Mucosa of rectum (tissue), 2 donors: ENCODE results near the gene PDSS1.

Source experiments
- H3K27ac ChIP-seq, 2 donors: one replicate each; pipeline ENCODE4 v1.7.0; 2013; ENCODE audit warnings: inconsistent platforms in 2 of 2, low read depth in 2 of 2, low read length in 2 of 2
- H3K27me3 ChIP-seq, 2 donors: one replicate each; pipeline ENCODE4 v1.7.0; 2013; ENCODE audit warnings: low read length in 2 of 2; ENCODE audit not compliant: control insufficient read depth in 2 of 2, insufficient read depth in 2 of 2
- H3K36me3 ChIP-seq, 2 donors: one replicate each; pipeline ENCODE4 v1.7.0; 2013; ENCODE audit warnings: low read length in 2 of 2; ENCODE audit not compliant: control insufficient read depth in 2 of 2, insufficient read depth in 2 of 2
- H3K4me1 ChIP-seq, 2 donors: one replicate each; pipeline ENCODE4 v1.7.0; 2013; ENCODE audit warnings: low read length in 2 of 2, mild to moderate bottlenecking in 1 of 2; ENCODE audit not compliant: control insufficient read depth in 2 of 2, insufficient read depth in 2 of 2
- H3K4me3 ChIP-seq, 2 donors: one replicate each; pipeline ENCODE4 v1.7.0; 2013; ENCODE audit warnings: low read length in 2 of 2
- H3K9ac ChIP-seq, 2 donors: one replicate each; pipeline ENCODE4 v1.7.0; 2013; ENCODE audit warnings: low read length in 2 of 2, low read depth in 1 of 2, mild to moderate bottlenecking in 1 of 2
- H3K9me3 ChIP-seq, 2 donors: one replicate each; pipeline ENCODE4 v1.7.0; 2013; ENCODE audit warnings: low read length in 2 of 2; ENCODE audit not compliant: control insufficient read depth in 2 of 2
- donor health status: healthy.
- donor health status: Normal muscosa, but diverticular disease.

Gene PDSS1

GRCh38 chr10:26717476-26717875 lies 20.0 kb downstream of the PDSS1 start:
- Histone ChIP-seq H3K9me3 (no peaks in the 10 kb centered on the region), H3K27me3 (no peaks in the 10 kb centered on the region), H3K9ac (no peak overlapping the region), H3K27ac (no peak overlapping the region), H3K4me1 (peaks cover 8 to 31% of the 10 kb centered on the region in 2 donors), H3K36me3 (peaks cover 6 to 24% of the 10 kb centered on the region in 2 donors), H3K4me3 (no peak overlapping the region)

- Histone ChIP-seq H3K4me3 (no peak overlapping the region), H3K27ac (no peak overlapping the region), H3K4me1 (no peaks in the 10 kb centered on the region), H3K36me3 (peaks cover 25 to 49% of the 10 kb centered on the region in 2 donors), H3K9me3 (no peaks in the 10 kb centered on the region), H3K9ac (no peak overlapping the region), H3K27me3 (no peaks in the 10 kb centered on the region)
Observed at GRCh38 chr10:26721561-26721960, 24.1 kb downstream of the PDSS1 start.

DNA sequence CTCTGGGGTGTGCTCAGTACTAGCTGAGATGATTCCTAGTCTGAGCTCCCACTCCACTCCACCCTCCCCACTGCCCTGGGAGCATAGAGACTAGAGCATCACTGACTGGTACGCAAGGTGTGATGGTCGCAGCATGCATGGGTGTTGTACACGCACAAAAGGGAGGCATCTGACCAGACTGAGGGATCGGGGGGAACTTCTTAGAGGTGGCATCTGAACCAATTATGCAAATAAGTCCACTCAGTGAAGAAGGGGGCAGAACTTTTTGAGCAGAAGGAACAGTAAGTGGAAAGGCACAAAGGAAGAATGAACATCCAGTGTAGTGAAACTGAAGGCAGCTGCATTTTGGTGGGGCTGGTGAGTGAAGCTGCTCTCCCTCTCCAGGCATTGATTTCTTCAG lies 25.5 kb downstream of the PDSS1 start:
- no peak overlapping the region for H3K4me3 ChIP-seq
- peaks cover 29 to 46% of the 10 kb centered on the region in 2 donors for H3K36me3 ChIP-seq

GRCh38 chr10:26725837-26726727 lies 28.6 kb downstream of the PDSS1 start:
- no peaks in the 10 kb centered on the region for H3K27me3 ChIP-seq

More for the DNA sequence above, 25.5 kb downstream of the PDSS1 start:
- H3K27ac ChIP-seq: no peak overlapping the region
- no peak overlapping the region for H3K9ac ChIP-seq
- H3K4me1 ChIP-seq: no peaks in the 10 kb centered on the region
- no peaks in the 10 kb centered on the region for H3K9me3 ChIP-seq
- H3K27me3 ChIP-seq: no peaks in the 10 kb centered on the region

DNA sequence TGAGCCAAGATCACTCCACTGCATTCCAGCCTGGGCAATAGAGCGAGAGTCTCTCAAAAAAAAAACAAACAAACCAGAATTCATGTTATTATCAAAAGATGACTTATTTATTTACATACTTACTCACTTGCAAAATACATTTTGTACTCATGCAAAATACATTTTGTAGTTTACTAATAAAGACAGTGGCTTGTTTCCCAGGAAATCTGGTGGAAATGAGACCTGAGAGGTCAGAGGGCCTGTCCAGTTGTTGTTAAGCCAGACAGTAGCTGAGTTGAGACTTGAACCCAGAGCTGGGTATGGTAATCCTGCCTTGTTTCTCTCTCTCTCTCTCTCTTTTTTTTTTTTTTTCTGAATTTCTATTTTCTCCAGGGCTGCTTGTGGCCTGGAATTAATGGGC lies 29.5 kb downstream of the PDSS1 start:
- no peak overlapping the region for H3K4me3 ChIP-seq
- H3K36me3 ChIP-seq: peaks cover 35 to 43% of the 10 kb centered on the region in 2 donors
- H3K27me3 ChIP-seq: no peaks in the 10 kb centered on the region

More at GRCh38 chr10:26725837-26726727, 28.6 kb downstream of the PDSS1 start:
- Histone ChIP-seq H3K4me1 (no peaks in the 10 kb centered on the region), H3K9ac (no peak overlapping the region), H3K27ac (no peak overlapping the region), H3K4me3 (no peak overlapping the region), H3K9me3 (no peaks in the 10 kb centered on the region), H3K36me3 (peaks cover 32 to 45% of the 10 kb centered on the region in 2 donors)

DNA sequence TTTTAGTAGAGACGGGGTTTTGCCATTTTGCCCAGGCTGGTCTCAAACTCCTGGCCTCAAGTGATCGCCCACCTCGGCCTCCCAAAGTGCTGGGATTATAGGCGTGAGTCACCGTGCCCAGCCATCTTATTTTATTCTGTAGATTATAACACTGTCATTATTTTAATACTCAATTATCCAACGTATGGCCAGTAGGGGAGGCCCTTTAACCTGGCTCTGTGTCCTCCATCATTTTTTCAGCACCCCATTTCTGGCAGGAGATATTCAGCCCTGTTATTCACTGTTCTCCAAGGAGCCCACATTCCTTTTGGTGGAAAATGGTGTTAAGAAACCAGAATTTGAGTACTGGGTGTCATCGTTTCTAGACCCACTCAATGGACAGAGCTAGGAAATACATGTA lies 31.5 kb downstream of the PDSS1 start:
- H3K9me3 ChIP-seq: no peaks in the 10 kb centered on the region
- H3K4me1 ChIP-seq: no peaks in the 10 kb centered on the region
- no peak overlapping the region for H3K9ac ChIP-seq
- no peak overlapping the region for H3K27ac ChIP-seq
- H3K4me3 ChIP-seq: no peak overlapping the region
- no peaks in the 10 kb centered on the region for H3K27me3 ChIP-seq
- H3K36me3 ChIP-seq: peaks cover 34 to 41% of the 10 kb centered on the region in 2 donors

More for the DNA sequence above, 29.5 kb downstream of the PDSS1 start:
- Histone ChIP-seq H3K4me1 (no peaks in the 10 kb centered on the region), H3K9me3 (no peaks in the 10 kb centered on the region), H3K27ac (no peak overlapping the region), H3K9ac (no peak overlapping the region)

- Histone ChIP-seq H3K27me3 (no peaks in the 10 kb centered on the region), H3K9me3 (no peaks in the 10 kb centered on the region), H3K4me1 (no peaks in the 10 kb centered on the region), H3K4me3 (no peak overlapping the region), H3K36me3 (peaks cover 34 to 39% of the 10 kb centered on the region in 2 donors), H3K27ac (no peak overlapping the region), H3K9ac (no peak overlapping the region)
Observed at GRCh38 chr10:26729395-26729794, 31.9 kb downstream of the PDSS1 start.

DNA sequence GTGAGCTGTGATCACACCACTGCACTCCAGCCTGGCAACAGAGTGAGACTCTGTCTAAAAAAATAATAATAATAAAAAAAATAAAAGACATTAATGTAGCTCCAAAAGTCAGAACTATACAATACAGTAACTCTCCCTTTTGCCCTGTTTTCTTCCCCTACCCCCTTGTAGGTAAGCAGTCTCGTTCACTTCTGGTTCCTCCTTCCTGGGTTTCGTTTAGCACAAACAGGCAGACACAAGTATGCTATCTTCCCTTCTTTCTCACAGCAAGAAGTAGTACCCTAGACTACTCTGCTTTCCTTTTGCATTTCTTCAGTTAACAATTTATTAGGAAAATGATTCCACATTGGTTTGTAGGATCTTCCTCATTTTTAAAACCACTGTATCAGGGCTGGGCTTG lies 33.1 kb downstream of the PDSS1 start:
- Histone ChIP-seq H3K27me3 (no peaks in the 10 kb centered on the region), H3K9ac (no peak overlapping the region), H3K9me3 (no peaks in the 10 kb centered on the region), H3K4me1 (no peaks in the 10 kb centered on the region), H3K27ac (no peak overlapping the region), H3K36me3 (peaks cover 38 to 39% of the 10 kb centered on the region in 2 donors), H3K4me3 (no peak overlapping the region)

GRCh38 chr10:26733750-26734568 lies 36.5 kb downstream of the PDSS1 start:
- no peak overlapping the region for H3K27ac ChIP-seq
- peaks cover 39 to 53% of the 10 kb centered on the region in 2 donors for H3K36me3 ChIP-seq

GRCh38 chr10:26735435-26735834 lies 37.9 kb downstream of the PDSS1 start:
- Histone ChIP-seq H3K4me3 (no peak overlapping the region), H3K9ac (no peak overlapping the region), H3K4me1 (no peaks in the 10 kb centered on the region), H3K27me3 (no peaks in the 10 kb centered on the region), H3K27ac (no peak overlapping the region), H3K9me3 (no peaks in the 10 kb centered on the region), H3K36me3 (peaks cover 46 to 51% of the 10 kb centered on the region in 2 donors)

More at GRCh38 chr10:26733750-26734568, 36.5 kb downstream of the PDSS1 start:
- H3K27me3 ChIP-seq: no peaks in the 10 kb centered on the region
- no peak overlapping the region for H3K4me3 ChIP-seq
- no peaks in the 10 kb centered on the region for H3K9me3 ChIP-seq
- no peak overlapping the region for H3K9ac ChIP-seq
- H3K4me1 ChIP-seq: no peaks in the 10 kb centered on the region
